GM12873 (cell line): Measurements from ENCODE around the gene TSHZ1.

Experiments
- TF ChIP-seq, protein P1 (sequence below): IDR thresholded peaks from 2 replicates; pipeline ENCODE4 v1.5.1; 2012; ENCODE audit warnings: low read depth, mild to moderate bottlenecking, moderate library complexity, low read length, control low read depth; ENCODE audit not compliant: insufficient read depth; ENCODE audit errors: missing control alignments

The TSHZ1 gene

DNA sequence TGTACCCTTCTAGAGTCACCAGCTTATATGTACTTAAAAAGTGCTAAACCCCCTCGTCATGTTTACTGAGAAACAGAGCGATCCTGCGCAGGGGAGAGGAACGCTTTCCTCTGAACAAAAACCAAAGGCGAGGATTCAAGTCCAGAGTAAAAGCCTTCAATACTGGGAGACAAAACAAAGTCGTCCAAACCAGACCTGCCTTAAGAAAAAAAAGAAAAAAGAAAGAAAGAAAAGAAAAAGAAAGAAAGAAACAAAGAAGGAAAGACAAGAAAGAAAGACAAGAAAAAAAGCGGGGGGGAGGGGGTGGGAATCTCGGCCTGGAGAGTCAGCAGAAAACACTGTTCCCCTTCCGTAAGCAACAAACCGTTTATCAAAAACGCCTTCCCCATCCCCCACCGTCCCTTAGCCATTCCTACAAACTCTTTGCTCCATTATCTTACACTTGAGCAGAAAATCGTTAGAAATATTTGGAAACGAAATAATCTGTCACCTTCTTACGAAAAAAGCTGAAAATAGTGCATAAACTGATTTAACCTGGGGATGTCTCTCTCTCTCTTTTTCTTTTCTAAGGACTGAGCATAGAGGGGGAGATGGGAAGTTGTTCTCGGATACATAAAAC lies 5.0 kb upstream of the TSHZ1 start:
- TF ChIP-seq, protein P1, sequence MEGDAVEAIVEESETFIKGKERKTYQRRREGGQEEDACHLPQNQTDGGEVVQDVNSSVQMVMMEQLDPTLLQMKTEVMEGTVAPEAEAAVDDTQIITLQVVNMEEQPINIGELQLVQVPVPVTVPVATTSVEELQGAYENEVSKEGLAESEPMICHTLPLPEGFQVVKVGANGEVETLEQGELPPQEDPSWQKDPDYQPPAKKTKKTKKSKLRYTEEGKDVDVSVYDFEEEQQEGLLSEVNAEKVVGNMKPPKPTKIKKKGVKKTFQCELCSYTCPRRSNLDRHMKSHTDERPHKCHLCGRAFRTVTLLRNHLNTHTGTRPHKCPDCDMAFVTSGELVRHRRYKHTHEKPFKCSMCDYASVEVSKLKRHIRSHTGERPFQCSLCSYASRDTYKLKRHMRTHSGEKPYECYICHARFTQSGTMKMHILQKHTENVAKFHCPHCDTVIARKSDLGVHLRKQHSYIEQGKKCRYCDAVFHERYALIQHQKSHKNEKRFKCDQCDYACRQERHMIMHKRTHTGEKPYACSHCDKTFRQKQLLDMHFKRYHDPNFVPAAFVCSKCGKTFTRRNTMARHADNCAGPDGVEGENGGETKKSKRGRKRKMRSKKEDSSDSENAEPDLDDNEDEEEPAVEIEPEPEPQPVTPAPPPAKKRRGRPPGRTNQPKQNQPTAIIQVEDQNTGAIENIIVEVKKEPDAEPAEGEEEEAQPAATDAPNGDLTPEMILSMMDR = no peak

DNA sequence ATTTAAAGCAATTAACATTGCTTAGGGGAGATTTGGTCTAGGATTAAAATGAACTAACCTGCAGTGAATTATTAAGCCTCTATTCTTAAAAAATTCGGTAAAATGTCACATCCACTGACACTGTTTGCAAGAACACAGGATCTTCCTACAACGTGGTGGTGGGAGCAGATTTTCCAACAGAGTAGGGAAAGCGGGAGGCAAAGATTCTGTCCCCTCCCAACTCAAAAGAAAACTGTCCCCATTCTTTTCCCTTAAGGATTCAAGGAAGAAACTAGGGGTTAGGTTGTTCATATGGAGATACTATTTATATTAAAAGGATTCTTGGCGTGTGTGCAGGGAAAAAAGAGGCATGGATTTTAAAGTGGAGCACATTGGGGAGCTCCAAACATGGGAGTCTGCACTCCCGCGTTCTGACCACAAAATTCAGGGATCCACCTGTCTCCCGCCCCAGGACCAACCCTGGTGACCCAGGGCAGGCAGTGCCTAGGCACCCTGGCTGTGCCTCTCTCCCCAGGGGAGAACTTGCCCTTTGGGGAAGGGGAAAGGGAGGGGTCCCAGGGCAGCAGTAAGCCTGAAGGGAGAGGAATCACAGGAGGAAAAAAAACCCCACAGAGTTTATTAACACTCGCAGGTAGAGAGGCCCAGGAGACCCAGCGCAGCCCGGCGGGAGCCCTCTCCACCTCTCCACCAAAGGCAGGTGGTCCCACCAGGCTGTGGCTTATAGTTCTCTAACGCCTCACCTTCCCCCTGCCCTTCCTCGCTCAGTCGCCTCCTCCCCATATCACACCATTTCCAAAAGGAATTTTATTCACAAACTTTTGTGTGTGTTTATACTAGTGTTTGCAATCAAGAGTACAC lies 3.9 kb upstream of the TSHZ1 start:
- TF ChIP-seq, protein P1 = no peak

DNA sequence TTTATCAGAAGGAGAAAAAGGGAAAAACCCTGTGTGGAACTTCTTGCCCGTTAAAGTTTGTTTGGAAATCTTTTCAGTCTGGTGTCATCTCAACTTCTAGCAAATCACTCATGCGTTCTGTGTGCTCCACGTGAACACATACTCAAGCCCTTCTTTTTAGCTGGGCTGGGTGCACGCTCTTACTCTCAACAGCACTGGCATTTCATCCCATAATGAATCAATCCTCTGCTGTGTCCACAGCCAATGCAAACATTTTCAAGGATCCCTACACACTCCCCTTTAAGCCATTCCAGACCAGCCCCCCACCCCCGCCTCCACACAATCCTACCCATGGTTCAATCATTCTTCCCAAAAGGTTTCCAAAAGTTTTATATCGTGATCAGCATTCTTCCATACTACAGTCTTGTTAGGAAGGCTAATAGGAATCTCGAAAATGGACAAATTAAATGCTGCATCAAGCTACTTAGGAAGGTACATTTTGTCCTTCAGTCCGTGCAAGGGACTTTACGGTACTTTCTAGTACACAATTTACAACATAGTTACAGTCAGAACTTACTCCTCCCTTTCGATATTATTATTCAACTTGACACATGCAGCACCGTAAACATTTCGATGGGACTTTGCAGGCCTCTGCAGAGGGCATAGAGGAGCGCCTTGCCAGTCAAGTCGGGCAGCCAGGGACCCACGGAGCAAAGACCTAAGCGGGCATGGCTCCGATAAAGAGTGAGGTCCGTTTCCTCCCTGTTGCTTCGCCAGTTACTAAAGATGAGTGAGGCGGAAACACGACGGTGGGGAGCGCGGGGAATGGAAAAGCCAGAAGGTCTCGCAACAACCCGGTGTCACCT lies 3.1 kb upstream of the TSHZ1 start:
- TF ChIP-seq, protein P1 = no peak

DNA sequence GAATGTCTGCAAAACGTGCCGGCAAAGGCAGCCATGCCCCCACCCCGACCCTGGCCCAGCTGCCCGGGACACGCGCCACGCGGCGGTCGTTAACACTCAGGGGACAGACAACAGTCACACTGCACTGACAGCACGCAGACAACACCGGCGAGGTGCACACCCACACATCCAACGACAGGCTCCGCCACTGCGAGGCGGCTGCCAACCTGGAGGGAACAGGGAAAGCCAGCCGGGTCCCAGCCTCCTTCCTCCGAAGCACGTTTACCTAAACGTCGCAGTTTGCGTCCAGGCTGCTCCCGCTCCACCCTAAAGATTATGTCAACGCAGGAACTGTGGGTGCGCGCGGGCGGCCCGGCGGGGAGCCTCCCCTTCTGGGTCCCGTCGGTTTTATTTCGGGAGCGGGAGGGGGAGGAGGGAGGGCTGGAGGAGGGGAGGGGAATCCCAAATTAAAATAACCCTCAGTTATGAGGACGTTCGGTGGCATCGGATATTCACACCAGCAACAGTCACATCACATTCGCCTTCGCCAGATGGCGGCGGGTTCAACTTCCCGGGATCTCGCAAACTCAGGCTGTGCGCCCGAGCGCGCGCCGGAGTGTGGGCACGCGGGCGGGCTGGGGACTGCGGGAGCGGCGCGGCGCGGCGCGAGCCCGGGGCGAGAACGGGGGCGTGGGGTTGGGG lies 2.3 kb upstream of the TSHZ1 start:
- TF ChIP-seq, protein P1 = peak; percentile 21

DNA sequence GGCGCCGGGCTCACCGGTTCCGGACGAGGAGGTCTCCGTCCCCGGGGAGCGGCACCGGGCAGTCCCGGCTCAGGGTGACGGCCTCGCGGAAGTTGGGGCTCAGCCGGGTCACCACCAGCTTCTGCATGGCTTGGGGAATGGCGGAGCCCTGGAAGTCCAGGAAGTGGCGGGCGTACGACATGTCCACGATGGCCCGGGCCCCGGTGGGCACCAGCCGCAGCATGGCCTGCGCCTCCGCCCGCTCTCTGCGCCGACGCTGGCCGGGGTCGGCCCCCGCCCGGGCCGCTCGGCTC lies 1.8 kb upstream of the TSHZ1 start:
- TF ChIP-seq, protein P1 = no peak

DNA sequence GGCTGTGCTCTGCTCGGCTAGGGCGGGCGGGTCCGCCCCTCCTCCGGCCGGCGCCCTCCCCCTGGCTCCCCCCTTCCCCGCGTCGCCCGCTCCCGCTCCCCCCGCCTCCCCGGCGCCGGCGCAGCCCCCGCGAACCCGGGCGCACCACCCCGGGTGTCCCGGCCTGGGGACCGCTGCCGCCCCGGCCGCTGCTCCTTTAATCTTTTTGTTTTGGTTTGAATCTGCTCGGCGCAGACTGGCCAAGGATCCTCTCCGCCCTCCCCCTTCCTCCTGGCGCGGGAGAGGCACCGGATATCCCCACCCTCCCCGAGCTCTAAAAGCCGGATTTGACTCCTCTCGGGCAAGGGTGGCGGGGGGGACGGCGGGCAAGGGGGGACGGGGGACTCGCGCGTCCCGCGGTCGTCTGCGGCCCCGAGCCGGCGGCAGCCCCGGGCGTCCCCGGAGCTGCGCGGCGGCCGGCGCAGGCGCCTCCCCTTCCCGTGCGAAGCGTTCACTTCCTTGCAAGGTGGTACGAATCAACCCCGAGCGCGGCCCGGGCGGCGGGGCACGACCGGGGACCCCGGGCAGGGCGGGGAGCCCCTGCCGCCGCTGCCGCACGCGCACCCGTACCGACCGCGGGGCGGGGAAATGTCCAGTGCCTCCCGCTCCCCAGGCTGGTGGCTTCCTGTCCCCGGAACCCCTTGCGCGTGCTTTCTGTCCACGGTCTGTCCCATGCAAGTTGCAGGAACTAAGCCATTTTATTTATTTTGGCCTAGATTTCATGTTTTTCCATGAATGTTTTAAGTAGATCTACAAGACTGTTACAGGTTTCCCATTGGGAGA lies 1.3 kb upstream of the TSHZ1 start, which contains the start of gene PTGR3:
PTGR3 (minus strand) TSS at position 11 of the 822 bp plus-strand sequence. CDS start 81 bp downstream, outside the sequence.
- TF ChIP-seq, protein P1 = no peak
